GM12878 (cell line): ENCODE measurements around the gene ST8SIA1. TPM values are rescaled to one million over a fixed set of nuclear protein-coding genes. Genes with fewer than 3 reads are reported as not detected.

Experiments
- ATAC-seq: fragments of 200-7000 bp; cut with Tn5 transposase; 3 replicates; pipeline ENCODE4 v1.9.1; 2020; ENCODE audit warnings: mild to moderate bottlenecking, moderate library complexity
- BruUV-seq: library from RNA; stranded (reverse); fragments of 400-500 nt; replicated peaks from 2 replicates; lab custom pipeline; 2021; lab: Mats Ljungman, UMichigan
- CTCF ChIA-PET: fragments of 300-600 bp; sonication (Branson Sonifier 250); formaldehyde crosslinking; extraction: SDS; loops from one replicate; lab custom pipeline; 2021; ENCODE audit warnings: inconsistent platforms; lab: Yijun Ruan, JAX
- POLR2A ChIA-PET: fragments of 350-600 bp; formaldehyde crosslinking; extraction: SDS; loops from one replicate; lab custom pipeline; 2021; ENCODE audit warnings: inconsistent platforms; lab: Charles Lee
- RAD21 ChIA-PET: fragments of 300-600 bp; sonication (Branson Sonifier 250); formaldehyde crosslinking; loops from one replicate; lab custom pipeline; 2023; ENCODE audit warnings: antibody characterized with exemption; ENCODE audit not compliant: unreplicated experiment; lab: Charles Lee
- SMC1A ChIA-PET: fragments of 300-600 bp; sonication (Branson Sonifier 250); formaldehyde crosslinking; loops from one replicate; lab custom pipeline; 2023; ENCODE audit not compliant: unreplicated experiment, uncharacterized antibody; lab: Charles Lee
- DNase-seq: peaks from one replicate; pipeline ENCODE4 v3.0.0-alpha.2; 2011; ENCODE audit warnings: low read depth, low spot score
- FAIRE-seq: peaks from 3 replicates; lab custom pipeline; 2011; peaks lifted over from hg19 to GRCh38; lab: Jason Lieb, UNC
- H2AFZ ChIP-seq: 2 replicates; pipeline ENCODE4 v1.6.0; 2011; ENCODE audit warnings: low read depth, low read length, control low read depth; ENCODE audit not compliant: control insufficient read depth
- H3K27ac ChIP-seq: 2 replicates; pipeline ENCODE4 v1.5.1; 2011; ENCODE audit warnings: control low read depth; ENCODE audit not compliant: control insufficient read depth, insufficient read depth
- H3K27me3 ChIP-seq, 2 experiments: replicated peaks in 1 of 2; 2 replicates each; pipeline versions ENCODE4 v1.6.0 to v1.6.1; 2011; ENCODE audit warnings: low read length in 1 of 2; ENCODE audit not compliant: control insufficient read depth in 2 of 2, insufficient read depth in 2 of 2
- H3K36me3 ChIP-seq, 2 experiments: 2 replicates each; pipeline ENCODE4 v1.5.1; 2011; ENCODE audit warnings: low read length in 1 of 2; ENCODE audit not compliant: control insufficient read depth in 2 of 2, insufficient read depth in 2 of 2
- H3K4me1 ChIP-seq: 2 replicates; pipeline ENCODE4 v1.6.1; 2011; ENCODE audit warnings: mild to moderate bottlenecking, low read length, moderate library complexity, mixed read lengths; ENCODE audit not compliant: control insufficient read depth, insufficient read depth
- H3K4me2 ChIP-seq: 2 replicates; pipeline ENCODE4 v1.6.0; 2011; ENCODE audit warnings: control low read depth; ENCODE audit not compliant: control insufficient read depth, insufficient read depth
- H3K4me3 ChIP-seq: fragments of 200-600 bp; sonication (generic); 2 replicates; pipeline ENCODE4 v1.5.1; 2016
- H3K79me2 ChIP-seq: 2 replicates; pipeline ENCODE4 v1.6.0; 2011; ENCODE audit warnings: low read length; ENCODE audit not compliant: control insufficient read depth, insufficient read depth
- H3K9ac ChIP-seq: 2 replicates; pipeline ENCODE4 v1.8.0; 2011; ENCODE audit warnings: low read length, control low read depth, mixed read lengths; ENCODE audit not compliant: control insufficient read depth, insufficient read depth
- H3K9me3 ChIP-seq: replicated peaks from 3 replicates; pipeline ENCODE4 v1.5.1; 2011; ENCODE audit warnings: mild to moderate bottlenecking, low read length; ENCODE audit not compliant: control insufficient read depth, insufficient read depth
- H4K20me1 ChIP-seq: 2 replicates; pipeline ENCODE4 v1.6.0; 2011; ENCODE audit not compliant: control insufficient read depth, insufficient read depth
- FOXM1 ChIP-seq: IDR thresholded peaks from 2 replicates; pipeline ENCODE4 v1.6.1; 2012; ENCODE audit warnings: low read depth, mild to moderate bottlenecking, inconsistent platforms, low read length, moderate library complexity
- KDM1A ChIP-seq: fragments of 200-600 bp; sonication (generic); IDR thresholded peaks from 2 replicates; pipeline ENCODE4 v1.6.1; 2016; ENCODE audit warnings: borderline replicate concordance
- TAF1 ChIP-seq: IDR thresholded peaks from 2 replicates; pipeline ENCODE4 v1.6.1; 2011; ENCODE audit warnings: mild to moderate bottlenecking, low read depth, low read length, borderline replicate concordance
- YY1 ChIP-seq: IDR thresholded peaks from 2 replicates; pipeline ENCODE4 v1.6.1; 2011; ENCODE audit warnings: low read depth, mild to moderate bottlenecking, low read length
- ZNF274 ChIP-seq: IDR thresholded peaks from one replicate; pipeline ENCODE4 v1.8.0; 2011; ENCODE audit not compliant: insufficient read length, insufficient read depth
- ZNF384 ChIP-seq: IDR thresholded peaks from 2 replicates; pipeline ENCODE4 v1.6.1; 2012; ENCODE audit warnings: low read depth, mild to moderate bottlenecking, low read length, improper control_type of control experiment, borderline replicate concordance
- WGBS: methylation state at CpG from one replicate; pipeline ENCODE4 v1.1.6; 2016; ENCODE audit warnings: low lambda C conversion rate; ENCODE audit not compliant: insufficient replicate concordance, insufficient coverage; ENCODE audit errors: missing lambda C conversion rate; 5-methylcytosine and 5-hydroxymethylcytosine counted together
- in situ Hi-C: fragments of 300-500 bp; cut with MboI; formaldehyde crosslinking; loops from 9 replicates; pipeline ENCODE4 v1.14.3; 2018; ENCODE audit warnings: mixed read lengths
- intact Hi-C: fragments of 100-400 bp; cut with micrococcal nuclease; formaldehyde crosslinking; loops from one replicate; pipeline ENCODE4 v1.14.2; 2022; ENCODE audit not compliant: unreplicated experiment
- polyA plus RNA-seq, 11 experiments: library from polyadenylated mRNA; depleted of rRNA in 4 of 11; unstranded in 6 of 11; stranded (reverse) in 5 of 11; fragments of >200 nt; fragmentation: Nextera tagmentation in 4 of 11; fragmentation: Illumina TruSeq in 1 of 11; extraction: Ambion mirVana in 4 of 11; extraction: Trizol in 1 of 11; gene quantifications; 1 replicate in 1 of 11; 2 replicates in 10 of 11; pipeline versions ENCODE4 v1.2.1 to v1.2.3, GENCODE V29; 2011 to 2016; ENCODE audit warnings: inconsistent platforms in 2 of 11, missing spikeins in 2 of 11, low read depth in 1 of 11
- total RNA-seq, 4 experiments: library from RNA; depleted of rRNA in 3 of 4; stranded (reverse); fragments of >200 nt in 3 of 4; fragmentation: Illumina TruSeq in 1 of 4; extraction: Trizol in 1 of 4; gene quantifications; 2 replicates each; pipeline versions ENCODE4 v1.2.1 to v1.2.3, GENCODE V29; 2013 to 2021
- TF ChIP-seq, protein P1 (sequence below): IDR thresholded peaks from 2 replicates; pipeline ENCODE4 v1.6.1; 2012; ENCODE audit warnings: mild to moderate bottlenecking, low read depth, low read length
- TF ChIP-seq, protein P2 (sequence below): fragments of 450-650 bp; IDR thresholded peaks from 2 replicates; pipeline ENCODE4 v1.6.1; 2017; ENCODE audit warnings: borderline replicate concordance
- TF ChIP-seq, protein P3 (sequence below): IDR thresholded peaks from 2 replicates; pipeline ENCODE4 v1.6.1; 2012; ENCODE audit warnings: improper control_type of control experiment, low read depth, low read length; ENCODE audit not compliant: insufficient replicate concordance
- TF ChIP-seq, protein P4 (sequence below): IDR thresholded peaks from 2 replicates; pipeline ENCODE4 v1.6.1; 2012; ENCODE audit warnings: low read depth, low read length, improper control_type of control experiment

Gene ST8SIA1
- total and polyA plus RNA-seq, 10 of the 15 experiments (the other 5 are each of a cell fraction or from before 2014, with no cell fraction given): 0.23 to 0.35 (median 0.23) TPM; not detected in 7

DNA sequence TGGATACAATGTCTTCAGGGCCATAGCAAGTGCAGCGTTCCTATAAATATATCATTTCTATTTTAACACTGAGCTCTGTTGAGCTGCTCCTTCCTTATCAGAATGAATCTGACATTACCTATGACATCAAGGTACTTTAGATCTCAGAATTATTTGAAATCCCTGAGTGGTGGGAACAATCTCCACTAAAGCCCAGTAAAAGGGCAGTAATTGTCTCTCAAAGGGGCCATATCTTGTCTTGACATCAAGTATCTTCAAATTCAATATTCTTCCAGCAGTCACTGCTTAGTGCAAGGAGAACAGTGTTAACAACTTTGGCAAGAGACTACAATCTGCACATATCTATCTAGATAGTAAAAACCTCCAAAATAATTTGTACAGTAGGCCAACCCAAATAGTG, 21.7 kb upstream of the ST8SIA1 start:
- Histone ChIP-seq H3K27me3 (no peaks in the 10 kb centered on the region; a peak in 1 of 4 replicates), H3K4me2 (no peak overlapping the region), H2AFZ (no peak overlapping the region), H3K9me3 (no peaks in the 10 kb centered on the region), H3K36me3 (no peaks in the 10 kb centered on the region), H3K4me1 (no peaks in the 10 kb centered on the region), H4K20me1 (no peaks in the 10 kb centered on the region), H3K79me2 (no peaks in the 10 kb centered on the region), H3K27ac (no peak overlapping the region), H3K4me3 (no peak overlapping the region), H3K9ac (no peak overlapping the region)
- WGBS: 83% methylated on average over 1 of the region's 1 CpG
- no TSS peak for BruUV-seq
- DNase-seq: no peak
- in situ Hi-C loops: no loop called here
- POLR2A ChIA-PET: no interaction called here
- RAD21 ChIA-PET: no interaction called here
- SMC1A ChIA-PET: interaction anchor here (1.2 kb wide), 1 partner anchor 87 kb away, joined by 3 read pairs; no protein-coding TSS in a partner anchor
- CTCF ChIA-PET: interaction anchor here (1.2 kb wide), 1 partner anchor 10 kb away, joined by 4 read pairs; no protein-coding TSS in a partner anchor
- FAIRE-seq: no peak
- intact Hi-C loops: no loop called here
- no peak for ATAC-seq
- TF ChIP-seq FOXM1: no peak
- TF ChIP-seq, protein P1, sequence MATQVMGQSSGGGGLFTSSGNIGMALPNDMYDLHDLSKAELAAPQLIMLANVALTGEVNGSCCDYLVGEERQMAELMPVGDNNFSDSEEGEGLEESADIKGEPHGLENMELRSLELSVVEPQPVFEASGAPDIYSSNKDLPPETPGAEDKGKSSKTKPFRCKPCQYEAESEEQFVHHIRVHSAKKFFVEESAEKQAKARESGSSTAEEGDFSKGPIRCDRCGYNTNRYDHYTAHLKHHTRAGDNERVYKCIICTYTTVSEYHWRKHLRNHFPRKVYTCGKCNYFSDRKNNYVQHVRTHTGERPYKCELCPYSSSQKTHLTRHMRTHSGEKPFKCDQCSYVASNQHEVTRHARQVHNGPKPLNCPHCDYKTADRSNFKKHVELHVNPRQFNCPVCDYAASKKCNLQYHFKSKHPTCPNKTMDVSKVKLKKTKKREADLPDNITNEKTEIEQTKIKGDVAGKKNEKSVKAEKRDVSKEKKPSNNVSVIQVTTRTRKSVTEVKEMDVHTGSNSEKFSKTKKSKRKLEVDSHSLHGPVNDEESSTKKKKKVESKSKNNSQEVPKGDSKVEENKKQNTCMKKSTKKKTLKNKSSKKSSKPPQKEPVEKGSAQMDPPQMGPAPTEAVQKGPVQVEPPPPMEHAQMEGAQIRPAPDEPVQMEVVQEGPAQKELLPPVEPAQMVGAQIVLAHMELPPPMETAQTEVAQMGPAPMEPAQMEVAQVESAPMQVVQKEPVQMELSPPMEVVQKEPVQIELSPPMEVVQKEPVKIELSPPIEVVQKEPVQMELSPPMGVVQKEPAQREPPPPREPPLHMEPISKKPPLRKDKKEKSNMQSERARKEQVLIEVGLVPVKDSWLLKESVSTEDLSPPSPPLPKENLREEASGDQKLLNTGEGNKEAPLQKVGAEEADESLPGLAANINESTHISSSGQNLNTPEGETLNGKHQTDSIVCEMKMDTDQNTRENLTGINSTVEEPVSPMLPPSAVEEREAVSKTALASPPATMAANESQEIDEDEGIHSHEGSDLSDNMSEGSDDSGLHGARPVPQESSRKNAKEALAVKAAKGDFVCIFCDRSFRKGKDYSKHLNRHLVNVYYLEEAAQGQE: no peak
- TF ChIP-seq, protein P2, sequence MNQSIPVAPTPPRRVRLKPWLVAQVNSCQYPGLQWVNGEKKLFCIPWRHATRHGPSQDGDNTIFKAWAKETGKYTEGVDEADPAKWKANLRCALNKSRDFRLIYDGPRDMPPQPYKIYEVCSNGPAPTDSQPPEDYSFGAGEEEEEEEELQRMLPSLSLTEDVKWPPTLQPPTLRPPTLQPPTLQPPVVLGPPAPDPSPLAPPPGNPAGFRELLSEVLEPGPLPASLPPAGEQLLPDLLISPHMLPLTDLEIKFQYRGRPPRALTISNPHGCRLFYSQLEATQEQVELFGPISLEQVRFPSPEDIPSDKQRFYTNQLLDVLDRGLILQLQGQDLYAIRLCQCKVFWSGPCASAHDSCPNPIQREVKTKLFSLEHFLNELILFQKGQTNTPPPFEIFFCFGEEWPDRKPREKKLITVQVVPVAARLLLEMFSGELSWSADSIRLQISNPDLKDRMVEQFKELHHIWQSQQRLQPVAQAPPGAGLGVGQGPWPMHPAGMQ: no peak
- no peak for TF ChIP-seq ZNF384
- TF ChIP-seq, protein P3, sequence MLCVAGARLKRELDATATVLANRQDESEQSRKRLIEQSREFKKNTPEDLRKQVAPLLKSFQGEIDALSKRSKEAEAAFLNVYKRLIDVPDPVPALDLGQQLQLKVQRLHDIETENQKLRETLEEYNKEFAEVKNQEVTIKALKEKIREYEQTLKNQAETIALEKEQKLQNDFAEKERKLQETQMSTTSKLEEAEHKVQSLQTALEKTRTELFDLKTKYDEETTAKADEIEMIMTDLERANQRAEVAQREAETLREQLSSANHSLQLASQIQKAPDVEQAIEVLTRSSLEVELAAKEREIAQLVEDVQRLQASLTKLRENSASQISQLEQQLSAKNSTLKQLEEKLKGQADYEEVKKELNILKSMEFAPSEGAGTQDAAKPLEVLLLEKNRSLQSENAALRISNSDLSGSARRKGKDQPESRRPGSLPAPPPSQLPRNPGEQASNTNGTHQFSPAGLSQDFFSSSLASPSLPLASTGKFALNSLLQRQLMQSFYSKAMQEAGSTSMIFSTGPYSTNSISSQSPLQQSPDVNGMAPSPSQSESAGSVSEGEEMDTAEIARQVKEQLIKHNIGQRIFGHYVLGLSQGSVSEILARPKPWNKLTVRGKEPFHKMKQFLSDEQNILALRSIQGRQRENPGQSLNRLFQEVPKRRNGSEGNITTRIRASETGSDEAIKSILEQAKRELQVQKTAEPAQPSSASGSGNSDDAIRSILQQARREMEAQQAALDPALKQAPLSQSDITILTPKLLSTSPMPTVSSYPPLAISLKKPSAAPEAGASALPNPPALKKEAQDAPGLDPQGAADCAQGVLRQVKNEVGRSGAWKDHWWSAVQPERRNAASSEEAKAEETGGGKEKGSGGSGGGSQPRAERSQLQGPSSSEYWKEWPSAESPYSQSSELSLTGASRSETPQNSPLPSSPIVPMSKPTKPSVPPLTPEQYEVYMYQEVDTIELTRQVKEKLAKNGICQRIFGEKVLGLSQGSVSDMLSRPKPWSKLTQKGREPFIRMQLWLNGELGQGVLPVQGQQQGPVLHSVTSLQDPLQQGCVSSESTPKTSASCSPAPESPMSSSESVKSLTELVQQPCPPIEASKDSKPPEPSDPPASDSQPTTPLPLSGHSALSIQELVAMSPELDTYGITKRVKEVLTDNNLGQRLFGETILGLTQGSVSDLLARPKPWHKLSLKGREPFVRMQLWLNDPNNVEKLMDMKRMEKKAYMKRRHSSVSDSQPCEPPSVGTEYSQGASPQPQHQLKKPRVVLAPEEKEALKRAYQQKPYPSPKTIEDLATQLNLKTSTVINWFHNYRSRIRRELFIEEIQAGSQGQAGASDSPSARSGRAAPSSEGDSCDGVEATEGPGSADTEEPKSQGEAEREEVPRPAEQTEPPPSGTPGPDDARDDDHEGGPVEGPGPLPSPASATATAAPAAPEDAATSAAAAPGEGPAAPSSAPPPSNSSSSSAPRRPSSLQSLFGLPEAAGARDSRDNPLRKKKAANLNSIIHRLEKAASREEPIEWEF: no peak
- TF ChIP-seq YY1: no peak
- TF ChIP-seq, protein P4, sequence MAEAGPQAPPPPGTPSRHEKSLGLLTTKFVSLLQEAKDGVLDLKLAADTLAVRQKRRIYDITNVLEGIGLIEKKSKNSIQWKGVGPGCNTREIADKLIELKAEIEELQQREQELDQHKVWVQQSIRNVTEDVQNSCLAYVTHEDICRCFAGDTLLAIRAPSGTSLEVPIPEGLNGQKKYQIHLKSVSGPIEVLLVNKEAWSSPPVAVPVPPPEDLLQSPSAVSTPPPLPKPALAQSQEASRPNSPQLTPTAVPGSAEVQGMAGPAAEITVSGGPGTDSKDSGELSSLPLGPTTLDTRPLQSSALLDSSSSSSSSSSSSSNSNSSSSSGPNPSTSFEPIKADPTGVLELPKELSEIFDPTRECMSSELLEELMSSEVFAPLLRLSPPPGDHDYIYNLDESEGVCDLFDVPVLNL: no peak
- no peak for TF ChIP-seq TAF1
- no peak for TF ChIP-seq ZNF274
- TF ChIP-seq KDM1A: no peak
